Measurements from ENCODE around the gene KRTAP12-1. TPM values are rescaled to one million over a fixed set of nuclear protein-coding genes. Genes with fewer than 3 reads are reported as not detected.

KRTAP12-1 gene
- total and polyA plus RNA-seq, 9 of the 15 experiments (the other 6 are each of a cell fraction or from before 2014, with no cell fraction given), result not detected

DNA sequence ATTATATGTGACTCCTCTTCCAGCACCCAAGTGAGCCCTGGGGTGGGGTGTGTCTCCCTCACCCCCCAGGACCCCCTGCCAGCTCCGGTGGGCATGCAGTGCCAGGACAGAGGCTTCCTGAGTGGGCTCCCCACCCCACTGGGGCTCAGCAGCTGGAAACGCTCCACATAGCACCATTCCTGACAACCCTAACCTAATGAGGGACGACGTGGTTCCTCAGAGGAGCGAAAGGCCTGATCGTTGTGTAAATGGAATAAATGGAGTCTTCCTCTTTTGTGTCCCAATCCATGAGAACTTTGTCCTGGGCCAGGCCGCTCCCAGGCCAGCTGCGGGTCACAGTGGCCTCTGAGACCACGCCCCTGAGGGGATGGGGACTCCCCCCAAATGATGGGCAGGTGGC lies 31.2 kb upstream of the KRTAP12-1 start (continued):
- TF ChIP-seq ZFP91 (CRISPR knock-in tag; IDR thresholded peaks at IDR 0.05) (no peak), SMAD3 (CRISPR knock-in tag; conservative IDR thresholded peaks at IDR 0.05) (no peak), CEBPG (CRISPR knock-in tag; IDR thresholded peaks at IDR 0.05) (no peak), CEBPG (tag; conservative IDR thresholded peaks at IDR 0.05 in 1 of 2, IDR thresholded peaks at IDR 0.05 in 1 of 2) (no peak)

DNA sequence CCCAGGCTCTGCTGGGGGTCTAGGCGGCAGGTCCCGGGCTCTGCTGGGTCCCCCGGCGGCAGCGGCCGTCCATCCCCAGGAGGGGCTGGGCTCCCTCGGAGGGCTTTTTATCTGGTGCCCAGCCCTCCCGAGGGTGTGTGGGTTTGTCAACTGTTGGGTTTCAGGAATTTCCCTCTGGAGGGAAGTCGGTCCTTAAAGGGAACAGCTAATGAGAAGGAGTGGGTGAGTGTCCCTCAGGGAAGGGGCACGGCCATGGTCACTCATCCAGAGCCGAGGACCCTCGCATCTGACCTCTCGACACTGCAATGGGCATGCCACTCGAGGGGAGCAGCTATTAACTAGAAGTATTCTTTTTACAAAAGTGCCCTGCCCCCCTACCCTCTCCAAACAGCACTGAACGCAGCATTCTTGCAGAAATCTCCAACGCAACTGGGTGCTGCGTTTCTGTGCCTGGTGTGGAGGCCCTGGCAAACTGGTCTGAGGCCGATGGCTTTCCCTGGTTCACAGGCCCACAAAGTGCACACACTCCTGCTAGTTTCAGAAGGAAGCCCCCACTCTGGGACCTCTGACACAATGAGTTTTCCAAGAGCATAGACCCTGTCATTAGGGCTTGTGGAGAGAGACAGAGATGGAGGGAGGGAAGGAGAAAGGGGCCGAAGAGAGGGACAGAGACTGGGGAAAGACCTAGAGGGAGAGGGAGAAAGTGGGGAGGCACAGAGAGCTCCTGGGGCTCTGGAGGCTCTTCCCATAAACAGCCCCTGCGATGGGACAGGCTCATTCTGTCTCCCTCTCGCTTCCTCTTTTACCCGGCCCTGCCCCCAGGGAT lies 30.5 kb upstream of the KRTAP12-1 start:
- BruUV-seq (replicated peaks), result no TSS peak
- H3K79me2 ChIP-seq (ENCODE audit: control insufficient read depth, insufficient read depth, low read length), result no peaks in the 10 kb centered on the region
- no peak overlapping the region for H3K9ac ChIP-seq (ENCODE audit: insufficient read depth in 1 of 2, low read depth in 2 of 2, low read length in 2 of 2)
- DNase-seq (ENCODE audit: extremely low read depth in 1 of 4, low spot score in 3 of 4), result no peak
- ATAC-seq, result no peak
- H3K4me2 ChIP-seq (ENCODE audit: insufficient read depth, low read length), result no peak overlapping the region
- H3K4me3 ChIP-seq, result no peak overlapping the region
- no peaks in the 10 kb centered on the region for H3K9me3 ChIP-seq (replicated peaks; ENCODE audit: control insufficient read depth, insufficient read depth, low read depth, low read length)
- under 1% methylated on average over 19 of the region's 22 CpGs for WGBS (ENCODE audit: insufficient coverage, low coverage, missing lambda C conversion rate)
- H3K4me1 ChIP-seq (replicated peaks in 1 of 2; ENCODE audit: control insufficient read depth in 2 of 2, insufficient read depth in 2 of 2, low read length in 2 of 2), result peaks cover 0 to 12% of the 10 kb centered on the region in 2 experiments; a peak in 1 of 5 replicates
- CTCF ChIA-PET (ENCODE audit: low intra/inter-chr PET ratio), result no interaction called here
- POLR2A ChIA-PET, result no interaction called here
- H3K27ac ChIP-seq (ENCODE audit: extremely low read depth, low read depth, low read length), result no peak overlapping the region
- peaks cover 47 to 63% of the 10 kb centered on the region in 2 experiments; a peak in 4 of 5 replicates for H3K27me3 ChIP-seq (ENCODE audit: control insufficient read depth in 2 of 2, insufficient read depth in 2 of 2, low read length in 2 of 2)
- no peaks in the 10 kb centered on the region for H3K36me3 ChIP-seq (ENCODE audit: control insufficient read depth, insufficient read depth, low read length)
- intact Hi-C loops (cut with micrococcal nuclease), result no loop called here
- H2AFZ ChIP-seq (ENCODE audit: low read depth, low read length), result no peak overlapping the region
- no peak for FAIRE-seq
- H4K20me1 ChIP-seq (replicated peaks; ENCODE audit: control insufficient read depth, insufficient read depth, low read length), result peaks cover 8% of the 10 kb centered on the region; the same call in 1 of the 2 replicates
- in situ Hi-C loops (cut with MboI), result no loop called here
- H3K9me1 ChIP-seq (ENCODE audit: control insufficient read depth, insufficient read depth, low read length), result no peaks in the 10 kb centered on the region
- TF ChIP-seq ZSCAN32 (CRISPR knock-in tag; IDR thresholded peaks at IDR 0.05) (no peak), CHD1 (IDR thresholded peaks at IDR 0.05; ENCODE audit: low read length) (no peak), PTBP1 (IDR thresholded peaks at IDR 0.05; ENCODE audit: low read depth, low read length) (no peak), CHD2 (IDR thresholded peaks at IDR 0.05; ENCODE audit: low read depth, low read length) (no peak), MAFK (IDR thresholded peaks at IDR 0.05; ENCODE audit: low read length) (no peak), TCFL5 (CRISPR knock-in tag; conservative IDR thresholded peaks at IDR 0.05) (no peak), ZC3H8 (IDR thresholded peaks at IDR 0.05) (no peak), SLC30A9 (CRISPR knock-in tag; IDR thresholded peaks at IDR 0.05) (no peak), FOSL1 (tag; conservative IDR thresholded peaks at IDR 0.05) (no peak), ZNF609 (CRISPR knock-in tag; IDR thresholded peaks at IDR 0.05; ENCODE audit: borderline replicate concordance) (no peak)
- TF ChIP-seq, protein P1, sequence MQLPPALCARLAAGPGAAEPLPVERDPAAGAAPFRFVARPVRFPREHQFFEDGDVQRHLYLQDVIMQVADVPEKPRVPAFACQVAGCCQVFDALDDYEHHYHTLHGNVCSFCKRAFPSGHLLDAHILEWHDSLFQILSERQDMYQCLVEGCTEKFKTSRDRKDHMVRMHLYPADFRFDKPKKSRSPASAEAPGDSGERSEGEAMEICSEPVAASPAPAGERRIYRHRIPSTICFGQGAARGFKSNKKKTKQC (CRISPR knock-in tag; IDR thresholded peaks at IDR 0.05), result no peak
